CD1c-positive myeloid dendritic cell (primary cell): ENCODE results near the gene PIAS2.

Experiments used
- DNase-seq: peaks from one replicate; pipeline ENCODE4 v3.0.0-alpha.2; 2016; ENCODE audit errors: extremely low spot score

PIAS2 gene

DNA sequence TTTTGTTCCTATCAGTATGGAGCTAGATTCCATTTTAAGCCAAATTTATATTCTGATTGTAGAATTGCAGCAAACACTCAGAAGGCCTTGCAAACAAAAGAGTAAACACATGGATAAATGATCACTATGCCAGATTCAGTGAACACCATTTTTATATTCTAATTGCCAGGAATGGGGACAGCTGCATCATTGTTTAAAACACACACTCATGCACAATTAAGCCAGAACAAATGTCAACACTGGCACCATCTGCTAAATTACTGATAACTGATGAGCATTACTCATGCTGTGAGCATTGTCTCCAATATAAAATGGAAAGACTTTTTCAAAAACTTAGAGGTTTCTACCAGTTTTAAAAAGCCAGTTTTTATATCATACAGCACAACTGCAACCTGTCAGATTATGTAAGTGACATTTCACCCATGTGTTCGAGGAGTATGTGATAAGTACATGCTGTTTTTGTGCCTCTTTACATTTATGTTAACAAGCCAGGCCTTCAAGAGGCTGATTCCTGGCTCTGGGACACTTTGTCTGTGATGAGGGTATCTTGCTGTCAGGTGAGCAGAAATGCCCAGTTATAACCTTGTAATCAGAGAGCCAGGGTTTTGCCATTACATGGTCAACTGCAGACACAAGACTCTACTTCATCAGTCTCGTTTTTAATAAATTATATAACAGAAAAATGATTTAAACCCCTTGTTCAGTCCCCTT, 156.1 kb downstream of the PIAS2 start:
- no peak for DNase-seq

DNA sequence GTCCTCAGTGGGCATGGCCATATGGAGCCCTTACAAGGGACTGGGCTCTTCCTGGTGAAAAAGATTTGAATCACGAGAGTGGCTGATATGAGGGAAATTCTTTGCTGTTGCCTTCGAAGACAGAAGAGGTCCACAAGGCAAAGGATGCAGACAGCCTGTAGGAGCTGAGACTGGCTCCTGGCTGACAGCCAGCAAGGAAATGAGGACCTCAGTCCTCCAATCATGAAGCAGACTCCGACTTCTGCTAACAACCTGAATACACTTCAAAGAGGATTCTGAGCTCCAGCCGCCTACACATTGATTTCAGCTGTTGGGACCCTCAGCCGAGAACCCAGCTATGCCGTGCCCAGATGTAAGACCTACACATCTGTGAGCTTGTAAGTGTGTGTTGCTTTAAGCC, 157.4 kb downstream of the PIAS2 start:
- DNase-seq: no peak

DNA sequence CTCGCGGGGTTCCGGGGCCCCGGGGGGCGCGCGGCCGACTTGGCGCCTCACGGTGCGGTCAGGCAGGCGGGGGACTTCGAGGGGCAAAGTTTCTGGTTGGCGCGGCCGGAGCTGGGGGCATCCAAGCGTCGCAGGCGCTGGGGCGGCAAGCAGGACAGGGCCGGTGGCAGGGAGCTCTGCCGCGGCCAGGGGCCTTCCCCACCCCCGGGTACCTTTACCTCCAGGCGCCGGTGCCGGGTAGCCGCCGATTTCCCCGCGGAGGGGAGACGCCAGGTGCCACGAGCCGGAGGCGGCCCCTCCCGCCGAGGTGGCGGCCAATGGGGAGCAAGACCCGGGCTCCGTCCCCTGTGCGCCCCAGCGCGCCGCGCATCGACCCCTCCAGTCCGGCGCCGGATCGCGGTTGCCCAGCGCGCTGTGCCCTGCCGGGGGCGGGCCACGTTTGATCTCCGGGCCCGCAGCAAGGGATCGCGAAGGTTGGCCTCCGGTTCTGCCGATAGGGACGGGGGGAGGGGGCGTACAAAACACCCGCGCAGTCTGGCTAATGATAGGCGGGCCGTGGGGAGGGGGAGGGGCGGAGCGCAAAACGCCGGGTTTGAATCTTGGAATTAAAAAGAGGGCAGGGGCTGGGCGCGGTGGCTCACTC, 160.6 kb downstream of the PIAS2 start, which contains the start of gene ST8SIA5:
Gene ST8SIA5, minus strand, starts transcription at position 495 of the 643 bp plus-strand sequence. CDS start 545 bp downstream, outside the sequence.
- DNase-seq: no peak

DNA sequence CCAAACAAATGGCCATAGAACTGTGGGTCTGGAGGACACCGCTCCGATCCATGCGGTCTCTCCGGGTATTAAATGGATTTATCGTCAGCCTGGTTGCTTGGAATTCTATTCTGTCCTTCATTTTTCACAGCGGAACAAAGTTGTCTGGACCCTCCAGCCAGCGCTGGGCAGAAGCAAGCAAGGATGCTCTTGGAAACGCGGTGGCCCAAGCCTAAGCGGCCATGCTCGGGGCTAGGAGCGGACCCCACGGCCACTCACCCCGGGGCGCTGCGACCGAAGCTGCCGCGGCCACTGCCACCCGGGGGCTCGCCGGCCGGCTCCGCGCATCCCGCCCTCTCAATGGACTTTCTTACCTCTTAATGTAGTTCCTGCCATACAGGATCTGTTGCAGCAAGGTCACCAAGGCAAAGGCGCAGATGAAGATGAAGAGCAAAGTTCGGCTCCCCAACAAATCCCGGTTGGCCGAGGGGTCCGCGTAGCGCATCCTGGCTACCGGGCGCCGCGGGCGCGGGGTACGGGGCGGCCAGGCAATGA, 161.2 kb downstream of the PIAS2 start:
- DNase-seq: no peak

DNA sequence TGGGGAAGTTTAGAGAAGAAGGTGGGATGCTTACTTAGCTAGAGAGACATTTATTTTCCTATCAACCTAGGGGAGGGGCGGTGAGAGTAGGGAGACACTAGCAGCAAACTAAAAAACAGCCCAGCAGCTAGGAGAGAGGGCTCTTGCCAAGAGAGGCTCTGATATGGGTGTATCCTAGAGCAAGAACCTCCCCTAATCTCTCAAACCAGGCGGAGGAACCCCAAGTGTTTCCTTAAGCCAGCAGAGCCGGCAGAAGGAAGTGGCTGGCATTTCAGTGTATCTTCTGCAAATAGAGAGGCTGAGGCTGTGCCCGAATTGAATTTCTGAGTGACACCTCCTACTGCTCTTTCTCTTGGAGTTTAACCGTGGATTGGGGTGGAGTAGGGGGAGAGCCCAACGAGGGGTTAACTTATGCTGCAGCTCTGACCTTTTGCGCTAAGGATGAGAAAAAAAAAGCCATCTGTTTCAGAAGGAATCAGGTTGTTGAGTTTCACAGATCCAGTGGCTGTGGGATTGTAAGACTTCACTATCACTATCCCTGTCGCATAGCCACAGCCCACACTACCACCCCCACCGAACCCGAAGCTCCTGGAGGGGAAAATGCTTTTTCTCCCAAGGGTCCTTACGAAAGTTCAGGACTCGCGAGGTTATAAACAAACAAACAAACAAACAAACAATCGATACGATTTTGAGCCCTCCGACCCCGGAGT, 161.8 kb downstream of the PIAS2 start:
- peak; percentile 8 for DNase-seq

DNA sequence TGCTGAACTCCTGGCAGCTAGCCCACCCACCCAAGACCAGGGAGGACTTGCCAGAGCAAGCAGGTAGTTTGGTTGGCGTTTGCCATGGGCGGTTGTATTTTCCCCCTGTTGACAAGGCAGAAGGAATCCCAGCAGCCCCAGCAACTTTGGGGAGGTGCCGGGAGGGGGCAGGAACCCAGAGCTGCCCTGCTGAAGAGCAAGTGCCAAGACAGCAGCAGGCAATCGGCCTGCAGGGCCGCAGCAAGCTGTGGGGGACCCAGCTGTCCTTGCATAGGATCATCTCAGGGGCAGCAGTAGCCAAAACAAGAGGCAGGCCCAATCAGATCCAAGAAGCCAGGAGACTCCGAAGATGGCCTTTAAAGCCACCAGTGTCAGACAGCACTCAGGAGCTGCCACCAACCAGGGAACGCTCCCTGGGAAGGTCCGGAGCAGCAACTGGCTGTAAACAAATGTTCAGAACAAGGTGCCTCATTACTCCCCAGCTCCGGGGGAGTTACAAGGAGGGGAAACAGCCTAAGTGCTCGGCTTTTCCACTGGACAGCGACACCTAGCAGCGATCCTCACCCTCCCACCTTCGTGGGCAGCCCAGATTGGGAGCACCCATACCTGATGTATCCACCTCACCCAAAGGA, 162.5 kb downstream of the PIAS2 start:
- no peak for DNase-seq

DNA sequence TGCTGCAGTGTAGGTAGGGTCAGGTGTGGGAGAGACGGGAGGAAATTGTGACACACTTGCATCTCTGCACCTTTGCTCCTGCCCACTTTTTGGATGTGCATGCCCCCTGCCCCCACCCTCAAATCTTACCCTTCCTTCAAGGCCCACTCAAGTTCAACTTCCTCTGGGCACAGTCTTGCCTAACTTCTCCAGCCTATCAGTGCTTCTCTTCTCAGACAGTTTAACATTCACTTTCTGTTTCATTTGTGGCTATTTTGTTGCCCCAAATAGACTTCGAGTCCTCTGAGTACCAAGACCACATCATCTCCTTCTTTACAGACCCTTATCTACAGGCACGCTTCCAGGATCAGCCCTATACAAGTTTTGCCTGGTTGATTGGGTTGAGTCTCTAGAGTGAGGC, 163.1 kb downstream of the PIAS2 start:
- DNase-seq: no peak
